Kidney glomerular epithelial cell (primary cell): ENCODE measurements around the gene FHIT.
A peak's percentile ranks its signal among the peaks of the same experiment; 100 is the strongest.

Source experiments
- DNase-seq: peaks from one replicate; lab custom pipeline; 2025; lab: John Stamatoyannopoulos, UW

Gene FHIT

DNA sequence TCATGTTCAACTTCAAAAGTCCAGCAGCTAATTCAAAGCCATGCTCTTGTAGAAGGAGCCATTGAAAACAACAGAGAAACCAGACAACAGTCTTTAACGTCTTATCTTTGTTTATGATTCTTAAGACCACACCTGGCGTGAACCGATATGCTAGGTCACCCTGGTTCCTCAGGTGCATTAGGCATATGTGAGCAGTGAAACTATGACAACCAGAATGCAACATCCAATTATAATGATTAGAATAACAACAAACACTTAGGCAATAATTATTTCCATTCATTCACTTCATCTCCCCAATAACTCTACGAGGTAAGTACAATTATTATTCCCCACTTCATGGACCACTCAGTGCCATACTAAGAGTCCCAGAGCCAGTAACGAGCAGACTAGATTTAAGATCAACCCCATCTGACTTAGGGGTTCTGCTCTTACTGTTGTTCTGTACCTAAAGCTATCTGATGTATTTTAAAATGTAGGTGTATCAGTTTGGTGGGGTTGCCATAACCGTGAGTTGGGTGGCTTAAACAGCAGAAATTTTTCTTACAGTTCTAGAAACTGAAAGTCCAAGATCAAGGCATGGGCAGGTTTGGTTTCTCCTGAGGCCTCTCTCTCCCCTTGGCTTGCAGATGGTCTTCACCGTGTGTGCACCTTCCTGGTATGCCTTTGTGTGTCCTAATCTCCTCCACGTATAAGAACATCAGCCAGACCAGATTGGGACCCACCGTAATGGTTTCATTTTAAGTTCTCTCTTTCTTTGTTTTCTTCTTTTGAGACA, 1203.6 kb downstream of the FHIT start:
- DNase-seq: no peak

GRCh38 chr3:60046210-60046609, 1205.0 kb downstream of the FHIT start:
- DNase-seq: no peak

GRCh38 chr3:60045686-60046085, 1205.6 kb downstream of the FHIT start:
- no peak for DNase-seq

GRCh38 chr3:60036803-60037202, 1214.4 kb downstream of the FHIT start:
- no peak for DNase-seq

DNA sequence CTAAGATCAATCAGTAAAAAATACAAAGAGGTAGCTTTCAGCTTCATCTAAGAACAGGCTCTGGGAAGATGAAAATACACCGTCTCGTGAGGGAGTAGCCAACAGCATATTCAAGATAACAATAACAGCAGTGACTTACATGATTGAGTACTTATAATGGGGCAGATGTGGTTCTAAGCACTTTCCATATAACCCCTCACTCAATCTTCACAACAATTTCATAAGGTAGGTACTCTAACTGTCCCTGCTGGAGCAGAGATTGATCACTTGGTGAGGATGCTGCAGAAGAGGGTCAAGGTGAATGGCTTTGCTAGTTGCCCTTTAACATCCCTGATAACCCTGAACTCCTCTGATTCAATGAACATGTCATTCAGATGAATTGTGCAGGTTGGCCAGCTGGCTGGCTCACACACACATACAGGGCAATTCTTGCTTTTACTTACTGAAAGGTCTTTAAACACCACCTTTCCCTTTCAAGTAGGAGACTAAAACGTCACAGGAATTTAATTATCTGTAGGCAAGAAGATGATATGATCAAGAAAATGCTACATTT, 1217.3 kb downstream of the FHIT start:
- DNase-seq: no peak

DNA sequence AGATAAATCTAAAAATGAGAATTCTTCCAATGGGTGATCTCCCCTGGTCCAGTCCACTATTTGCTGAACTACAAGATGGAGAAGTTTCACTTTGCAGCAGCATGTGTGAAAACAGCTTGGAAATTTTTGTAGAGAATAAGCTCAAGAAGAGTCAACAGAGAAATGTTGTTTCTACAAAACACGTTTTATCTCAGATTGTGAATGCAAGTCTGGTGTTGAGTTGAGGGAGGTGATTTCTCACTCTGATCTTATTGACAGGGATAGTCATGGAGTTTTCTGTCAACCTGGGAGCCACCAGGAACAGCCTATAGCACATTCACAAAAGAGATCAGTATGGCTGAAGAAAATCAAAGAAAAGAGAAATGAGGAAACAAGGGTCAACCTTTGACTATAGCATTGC, 1220.3 kb downstream of the FHIT start:
- no peak for DNase-seq

GRCh38 chr3:60028233-60028632, 1223.0 kb downstream of the FHIT start:
- DNase-seq: no peak

GRCh38 chr3:60027335-60027734, 1223.9 kb downstream of the FHIT start:
- no peak for DNase-seq

- peak; percentile 30 for DNase-seq
These were observed 1225.9 kb downstream of the FHIT start for GRCh38 chr3:60025096-60026050.

DNA sequence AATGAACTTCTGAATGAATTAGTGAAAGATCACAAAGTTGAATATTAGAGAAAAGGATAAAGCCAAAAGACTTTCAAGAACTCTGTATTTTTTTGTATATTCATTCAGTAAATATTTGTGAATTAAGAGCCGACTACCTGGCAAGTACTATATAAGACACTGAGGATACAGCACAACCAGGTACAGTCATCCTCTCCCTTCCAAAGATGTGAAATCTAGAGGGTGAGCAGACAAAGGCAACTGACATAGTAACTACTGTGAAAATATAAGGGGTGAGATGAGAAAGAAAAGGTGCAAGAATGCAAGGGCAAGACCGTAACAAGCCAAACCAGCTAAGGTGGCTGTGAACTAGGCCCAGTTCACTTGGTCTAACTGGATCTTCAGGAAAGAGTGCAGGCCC, 1226.9 kb downstream of the FHIT start:
- no peak for DNase-seq

- DNase-seq: no peak
These were observed 1228.1 kb downstream of the FHIT start for GRCh38 chr3:60023189-60023588.

GRCh38 chr3:60017631-60018030, 1233.6 kb downstream of the FHIT start:
- peak; percentile 67 for DNase-seq

GRCh38 chr3:60015032-60015705, 1236.1 kb downstream of the FHIT start:
- DNase-seq: peak; percentile 4

DNA sequence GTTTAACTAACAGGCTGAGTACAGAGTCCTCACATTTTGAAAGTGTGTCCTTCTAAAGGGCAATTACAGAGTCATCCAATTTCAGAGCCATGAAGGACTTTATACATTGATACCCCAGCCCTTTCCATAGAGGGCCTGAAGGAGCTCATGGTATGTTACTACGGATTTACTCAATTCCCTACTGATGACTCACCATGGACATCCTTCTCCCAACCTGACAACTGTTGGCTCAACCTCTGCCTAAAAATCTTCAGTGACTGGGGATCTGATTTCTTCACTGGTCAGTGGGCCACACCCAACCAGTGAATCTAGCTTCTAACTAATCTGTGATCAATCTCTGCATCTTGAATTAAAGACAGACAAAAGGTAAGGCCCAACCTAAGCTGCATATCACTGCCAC, 1238.0 kb downstream of the FHIT start:
- no peak for DNase-seq

GRCh38 chr3:60011218-60011617, 1240.0 kb downstream of the FHIT start:
- DNase-seq: no peak

DNA sequence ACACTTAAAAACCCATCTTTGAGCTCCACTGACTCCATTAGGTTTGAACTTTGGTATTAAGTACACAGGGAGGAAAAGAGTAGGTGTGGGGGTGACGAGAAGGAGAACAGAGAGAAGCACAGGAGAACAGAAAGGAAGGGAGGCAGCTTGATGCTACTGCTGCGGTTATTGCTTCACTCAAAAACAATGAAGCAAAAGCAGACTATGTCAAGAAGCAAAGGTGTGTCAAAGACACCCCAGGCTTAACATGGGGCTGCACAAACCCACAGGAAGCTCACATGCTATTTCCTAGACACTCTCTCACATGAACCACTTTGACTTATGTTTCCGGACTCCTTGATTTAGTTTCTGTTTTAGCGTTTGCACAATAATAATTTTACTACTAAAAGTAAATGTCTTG, 1240.5 kb downstream of the FHIT start:
- DNase-seq: peak; percentile 8

- no peak for DNase-seq
These were observed 1241.2 kb downstream of the FHIT start for GRCh38 chr3:60009931-60010478.

GRCh38 chr3:60001369-60001768, 1249.9 kb downstream of the FHIT start:
- no peak for DNase-seq

- DNase-seq: no peak
These were observed 1250.7 kb downstream of the FHIT start for GRCh38 chr3:60000311-60001105.

- no peak for DNase-seq
These were observed 1253.2 kb downstream of the FHIT start for GRCh38 chr3:59998058-59998457.

DNA sequence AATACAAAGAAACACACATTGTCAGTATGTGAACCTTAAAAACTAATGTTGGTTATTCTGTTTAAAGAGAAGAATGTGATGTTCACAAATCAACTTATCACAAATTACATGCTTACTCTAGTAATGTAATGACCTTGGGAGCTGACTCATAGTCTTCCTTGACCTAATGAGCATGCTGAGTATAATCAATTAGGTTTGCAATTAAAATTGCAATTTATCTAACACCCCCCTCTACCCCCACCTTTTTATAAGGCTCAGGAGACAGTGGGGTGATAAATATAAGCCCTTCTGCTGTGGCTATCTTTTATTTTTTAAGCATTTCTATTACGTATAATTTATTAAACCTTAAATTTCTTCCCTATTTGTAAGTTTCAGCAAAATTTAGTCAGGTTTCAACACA, 1253.7 kb downstream of the FHIT start:
- DNase-seq: no peak
